ENCODE data around the gene POLA1.

Gene POLA1

DNA sequence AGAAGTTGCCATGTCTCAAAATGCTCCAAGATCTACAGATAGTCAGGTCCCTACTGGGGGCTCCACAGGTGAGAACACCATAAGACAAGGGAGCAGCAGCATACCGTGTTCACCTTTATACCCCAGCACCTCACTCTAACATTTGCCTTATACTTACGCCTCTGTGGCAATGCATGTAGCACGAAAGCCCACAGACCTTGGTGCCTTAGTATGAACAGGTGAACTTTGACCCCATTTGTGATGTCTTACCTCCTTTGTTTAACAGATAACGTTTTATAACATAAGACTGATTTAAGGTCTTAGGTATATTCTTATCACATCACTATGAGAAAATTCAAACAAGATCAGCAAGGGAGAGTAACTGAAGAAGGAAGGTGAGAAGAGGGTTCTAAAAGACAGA is 193.2 kb downstream of the POLA1 start:
- no peak for DNase-seq

DNA sequence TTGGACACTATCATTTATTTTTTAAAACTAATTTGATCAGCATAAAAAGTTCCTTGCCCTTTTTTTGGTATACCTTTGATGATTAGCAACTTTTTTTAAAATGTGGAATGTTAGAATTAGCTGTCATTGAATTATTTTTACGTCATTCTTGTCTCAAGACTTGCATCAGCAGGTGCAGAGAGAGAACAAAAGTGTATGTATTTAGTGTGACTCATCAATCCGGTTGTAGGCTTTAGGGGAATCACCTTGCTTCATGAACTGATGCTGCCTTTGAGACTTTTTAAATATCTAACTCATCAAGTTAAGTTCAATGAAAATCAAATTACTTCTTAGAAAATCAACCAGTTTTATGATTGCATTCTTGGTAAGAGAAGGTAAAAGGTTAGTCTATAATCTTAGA is 197.0 kb downstream of the POLA1 start:
- no peak for DNase-seq

- DNase-seq: no peak
These were observed 205.7 kb downstream of the POLA1 start for GRCh38 chrX:24899391-24899790.

- no peak for DNase-seq
These were observed 206.5 kb downstream of the POLA1 start for GRCh38 chrX:24900234-24900633.

DNA sequence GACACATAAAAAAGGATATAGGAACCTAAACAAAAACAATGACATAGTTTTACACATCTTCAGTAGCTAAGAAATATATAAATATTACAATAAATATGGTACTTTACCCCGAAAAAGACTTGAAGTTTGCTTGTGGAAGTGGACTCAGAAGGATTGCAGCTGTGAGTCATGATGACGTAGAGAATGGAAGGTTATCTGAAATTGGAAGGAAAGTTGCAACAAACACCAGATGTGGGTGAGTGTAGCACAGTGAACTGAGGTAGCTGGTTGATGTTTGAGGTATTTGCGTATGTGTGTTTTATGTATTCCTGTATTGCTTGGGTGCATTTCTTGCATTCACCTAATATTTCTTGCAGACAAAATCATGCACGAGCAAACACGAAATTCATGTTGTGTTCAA is 209.1 kb downstream of the POLA1 start:
- no peak for DNase-seq

DNA sequence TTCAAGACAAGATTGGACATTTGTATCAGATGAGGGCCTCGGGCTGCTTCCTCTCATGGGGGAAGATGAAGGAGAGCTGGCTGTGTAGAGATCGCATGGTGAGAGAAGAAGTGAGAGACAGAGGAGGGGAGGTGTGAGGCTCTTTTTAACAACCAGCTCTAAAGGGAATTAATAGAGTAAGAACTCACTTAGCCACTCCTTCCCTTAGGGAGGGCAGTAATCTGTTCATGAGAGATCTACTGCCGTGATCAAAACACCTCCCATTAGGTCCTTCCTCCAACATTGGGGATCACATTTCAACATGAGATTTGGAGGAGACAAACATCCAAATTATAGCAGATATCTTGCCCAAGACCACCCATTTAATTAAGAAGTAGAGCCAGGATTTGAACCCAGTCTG is 225.0 kb downstream of the POLA1 start:
- DNase-seq: no peak

GRCh38 chrX:24920769-24921168 is 227.1 kb downstream of the POLA1 start:
- DNase-seq: no peak

DNA sequence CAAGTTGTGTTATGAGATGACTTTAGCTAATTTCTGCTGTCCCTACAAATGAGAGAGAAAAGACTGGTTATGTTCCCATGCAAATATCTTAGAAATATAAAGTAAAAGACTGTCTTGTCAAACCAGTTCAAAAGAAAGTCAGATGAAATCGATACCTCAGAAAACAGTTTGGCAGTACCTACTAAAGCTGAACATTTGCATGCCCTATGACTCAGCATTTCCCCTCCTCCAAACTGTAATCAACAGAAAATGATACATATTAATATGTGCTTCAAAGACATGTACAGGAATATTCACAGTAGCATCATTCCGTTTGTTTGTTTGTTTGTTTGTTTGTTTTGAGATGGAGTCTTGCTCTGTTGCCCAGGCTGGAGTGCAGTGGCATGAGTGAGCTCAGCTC is 231.7 kb downstream of the POLA1 start:
- no peak for DNase-seq

DNA sequence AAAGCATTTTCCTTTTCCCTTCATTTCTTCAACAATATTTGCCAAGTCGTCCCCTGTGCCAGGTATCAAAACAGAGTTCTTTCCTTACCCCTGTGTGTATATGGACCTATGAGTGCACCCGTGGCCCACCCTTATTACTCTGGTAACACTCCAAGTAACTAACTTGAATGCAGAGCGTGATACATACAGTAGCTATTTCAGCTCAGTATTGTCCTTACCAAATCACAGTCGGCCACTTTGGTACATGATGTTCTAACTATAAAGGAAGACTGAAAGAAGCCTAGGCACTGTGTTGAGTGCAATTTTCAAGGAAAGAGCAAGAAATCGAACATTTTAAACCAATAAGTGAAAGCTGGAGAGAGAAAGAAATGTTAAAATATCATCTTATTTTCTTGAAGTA is 233.7 kb downstream of the POLA1 start:
- no peak for DNase-seq

DNA sequence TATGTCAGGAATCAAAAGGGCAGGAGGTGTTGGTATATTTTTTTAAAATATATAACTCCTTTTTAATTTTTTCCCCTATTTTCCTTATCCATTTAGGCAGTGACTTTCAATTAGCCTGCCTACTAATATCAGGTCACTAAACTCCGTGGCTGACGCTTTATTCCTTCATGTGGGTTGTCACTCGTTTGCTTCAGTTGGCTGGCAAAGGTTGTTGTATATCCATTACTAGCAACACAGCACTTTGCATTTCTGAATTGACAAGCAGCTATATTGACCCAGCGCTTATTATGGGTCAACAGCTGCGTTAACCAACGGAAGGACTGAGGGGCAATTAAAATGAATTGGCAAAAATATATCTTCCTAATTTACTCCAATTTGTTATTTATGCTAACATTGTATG is 234.4 kb downstream of the POLA1 start:
- DNase-seq: no peak

- no peak for DNase-seq
These were observed 240.6 kb downstream of the POLA1 start for GRCh38 chrX:24934279-24934678.

DNA sequence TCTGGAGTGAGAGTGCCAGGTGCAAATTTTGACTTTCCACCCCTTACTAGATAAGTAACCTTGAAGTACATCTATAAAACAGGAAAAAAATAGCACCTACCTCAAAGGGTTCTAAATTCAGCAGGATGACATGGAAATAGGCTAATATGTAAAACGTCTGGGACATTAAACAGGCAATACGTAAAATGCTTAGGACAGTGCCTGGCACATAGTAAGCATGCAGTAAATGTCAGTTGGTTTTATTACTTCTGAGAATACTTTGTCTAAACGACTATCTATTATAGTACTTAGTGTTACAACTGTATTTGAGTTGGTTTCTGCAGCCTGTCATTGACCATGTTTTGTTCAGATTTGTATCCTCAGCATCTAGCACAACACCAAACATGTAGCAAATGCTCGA is 251.3 kb downstream of the POLA1 start:
- no peak for DNase-seq

DNA sequence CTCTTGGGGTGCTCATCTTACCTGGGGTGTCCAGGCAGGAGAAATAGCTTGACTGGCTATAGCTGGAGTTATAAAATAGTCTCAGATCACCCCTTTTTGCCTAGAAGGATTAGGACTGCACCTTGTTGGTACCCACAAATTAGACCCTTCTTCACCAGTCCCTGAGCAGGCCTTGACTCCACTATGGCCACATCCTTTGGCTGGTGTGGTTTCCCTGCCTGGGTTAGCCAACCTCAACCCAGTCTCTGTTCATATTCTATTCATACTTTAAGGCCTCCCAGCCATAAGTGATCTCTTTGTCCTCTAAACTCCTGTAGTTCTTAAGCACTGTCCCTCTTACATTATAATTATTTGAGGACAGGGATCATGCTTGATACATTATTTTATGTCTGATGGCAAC is 252.7 kb downstream of the POLA1 start:
- no peak for DNase-seq

GRCh38 chrX:24954732-24955131 is 261.0 kb downstream of the POLA1 start:
- no peak for DNase-seq

DNA sequence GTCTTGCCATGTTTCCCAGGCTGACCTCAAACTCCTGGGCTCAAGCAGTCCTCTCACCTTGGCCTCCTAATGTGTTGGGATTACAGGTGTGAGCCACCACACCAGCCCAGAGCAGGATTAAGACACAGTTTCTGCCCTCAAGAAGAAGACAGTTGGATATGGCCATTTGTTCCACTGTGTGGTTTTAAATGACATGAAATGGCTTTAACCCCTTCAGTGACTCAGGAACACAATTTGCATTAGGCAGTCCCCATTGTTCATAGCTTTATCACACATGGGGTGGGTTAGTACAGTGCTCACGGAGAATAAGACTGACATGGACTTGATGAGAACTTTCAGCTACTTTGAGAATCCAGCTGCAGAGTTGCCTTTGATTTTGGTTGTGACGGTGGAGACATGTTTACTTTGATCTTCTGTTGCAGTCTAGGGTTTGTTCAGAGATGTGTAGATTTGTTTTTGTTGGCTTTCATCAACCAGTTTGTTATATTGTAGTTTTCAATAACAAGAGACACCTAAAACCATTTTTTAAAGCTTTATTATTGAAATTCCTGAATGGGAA is 261.7 kb downstream of the POLA1 start:
- DNase-seq: no peak

GRCh38 chrX:24956828-24957227 is 263.1 kb downstream of the POLA1 start:
- no peak for DNase-seq

DNA sequence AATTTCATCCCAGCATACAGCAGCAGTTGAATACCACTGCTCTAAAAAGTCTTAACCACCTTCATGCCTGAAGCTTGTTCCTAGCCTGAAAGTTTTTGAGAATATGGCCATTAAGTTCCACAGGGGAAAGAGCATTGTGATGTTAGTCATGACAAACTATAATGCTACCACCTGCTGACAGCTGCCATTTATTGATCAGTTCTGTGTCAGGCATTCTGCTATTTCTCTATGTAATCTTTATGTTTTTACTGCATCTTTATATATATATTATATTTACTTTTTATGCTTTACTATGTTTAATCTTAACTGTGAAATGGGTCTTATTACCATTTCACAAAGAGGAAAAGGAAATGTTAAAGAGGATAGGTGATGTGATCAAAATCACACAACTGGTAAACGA is 268.1 kb downstream of the POLA1 start:
- DNase-seq: no peak

DNA sequence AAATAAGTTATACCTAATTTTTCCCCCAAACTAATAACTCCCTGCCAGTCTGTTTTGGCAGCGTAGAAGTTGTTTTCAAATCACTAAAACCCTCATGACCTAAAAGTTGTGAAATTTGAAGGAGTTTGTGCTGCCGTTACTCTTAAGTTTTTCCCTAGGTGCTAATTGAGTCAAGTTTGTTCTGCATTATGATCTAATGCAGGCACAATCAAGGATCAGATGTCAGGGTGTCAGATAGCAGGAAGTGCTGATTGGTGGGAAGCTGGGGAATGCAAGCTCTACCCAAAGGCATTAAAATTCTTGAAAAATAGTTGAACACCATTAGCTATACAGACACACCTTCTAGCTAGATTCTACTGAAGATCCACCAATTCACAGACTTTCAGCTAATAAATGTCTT is 270.1 kb downstream of the POLA1 start:
- DNase-seq: no peak

GRCh38 chrX:24965372-24965771 is 271.7 kb downstream of the POLA1 start:
- DNase-seq: no peak

DNA sequence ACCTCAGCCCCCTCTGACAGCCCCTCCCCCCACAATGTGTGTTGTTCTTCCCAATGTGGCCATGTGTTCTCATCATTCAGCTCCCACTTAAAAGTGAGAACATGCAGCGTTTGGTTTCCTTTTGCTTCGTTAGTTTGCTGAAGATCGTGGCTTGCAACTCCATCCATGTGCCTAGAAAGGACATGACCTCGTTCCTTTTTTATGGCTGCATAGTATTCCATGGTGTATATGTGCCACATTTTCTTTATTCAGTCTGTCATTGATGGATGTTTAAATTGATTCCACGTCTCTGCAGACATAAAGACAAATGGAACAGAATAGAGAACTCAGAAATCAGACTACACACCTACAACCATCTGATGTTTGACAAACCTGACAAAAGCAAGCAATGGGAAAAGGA is 276.1 kb downstream of the POLA1 start:
- no peak for DNase-seq

DNA sequence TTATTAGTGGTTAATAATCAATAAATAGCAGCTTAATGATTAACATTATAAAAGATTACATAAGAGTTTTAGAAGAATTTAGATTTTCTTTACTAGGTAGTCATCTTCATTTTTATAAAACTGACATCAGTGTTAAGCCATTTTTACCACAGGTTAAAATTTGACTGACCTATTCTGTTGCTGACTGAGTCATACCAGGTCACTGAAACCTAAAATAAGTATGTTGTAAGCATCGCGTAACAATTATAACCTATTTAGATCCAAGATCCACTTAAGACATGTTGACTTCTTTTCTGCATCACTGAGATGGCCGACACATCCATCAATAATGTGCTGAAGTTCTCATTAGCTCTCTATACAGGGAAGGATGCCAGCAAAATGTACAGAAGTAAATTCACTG is 285.4 kb downstream of the POLA1 start:
- no peak for DNase-seq

GRCh38 chrX:24981030-24981429 is 287.3 kb downstream of the POLA1 start:
- no peak for DNase-seq

- DNase-seq: no peak
These were observed 288.7 kb downstream of the POLA1 start for GRCh38 chrX:24982306-24982965.

GRCh38 chrX:24983931-24984330 is 290.2 kb downstream of the POLA1 start:
- no peak for DNase-seq

DNA sequence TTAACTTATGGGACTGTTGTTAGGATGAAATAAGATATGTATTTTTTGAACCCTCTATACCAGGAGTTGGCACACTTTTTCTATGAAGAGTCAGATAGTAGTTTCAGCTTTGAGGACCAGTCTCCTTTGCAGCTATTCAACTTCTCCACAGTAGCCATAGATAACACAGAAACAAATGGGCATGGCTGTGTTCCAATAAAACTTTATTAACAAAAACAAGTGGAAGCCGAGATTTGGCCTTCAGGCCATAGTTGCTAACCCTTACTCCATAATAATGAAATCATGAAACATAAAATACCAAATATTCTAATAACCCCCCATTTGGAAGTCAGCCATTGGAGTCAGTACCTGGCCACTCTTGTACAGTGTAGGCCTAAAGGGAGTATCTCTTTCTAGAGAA is 291.4 kb downstream of the POLA1 start:
- DNase-seq: no peak

Data from DMS 273 treated with DMSO at 0.1 percent for 48 hours (cell line).